Duodenal mucosa (tissue), 2 donors: ENCODE measurements around the gene MARCHF3.

Experiments
- H3K27ac ChIP-seq: one replicate; pipeline ENCODE4 v1.7.0; 2013; ENCODE audit warnings: low read depth, low read length
- H3K27me3 ChIP-seq, 2 donors: one replicate each; pipeline ENCODE4 v1.7.0; 2013; ENCODE audit warnings: low read length in 2 of 2, control low read depth in 1 of 2; ENCODE audit not compliant: insufficient read depth in 2 of 2, control insufficient read depth in 1 of 2
- H3K36me3 ChIP-seq, 2 donors: one replicate each; pipeline ENCODE4 v1.7.0; 2013; ENCODE audit warnings: low read length in 2 of 2, control low read depth in 1 of 2; ENCODE audit not compliant: insufficient read depth in 2 of 2, control insufficient read depth in 1 of 2
- H3K4me1 ChIP-seq, 2 donors: one replicate each; pipeline ENCODE4 v1.7.0; 2013; ENCODE audit warnings: low read length in 2 of 2, control low read depth in 1 of 2; ENCODE audit not compliant: insufficient read depth in 2 of 2, control insufficient read depth in 1 of 2
- H3K4me3 ChIP-seq, 2 donors: one replicate each; pipeline ENCODE4 v1.7.0; 2013; ENCODE audit warnings: low read length in 2 of 2, low read depth in 1 of 2
- H3K9ac ChIP-seq, 2 donors: one replicate each; pipeline ENCODE4 v1.7.0; 2013; ENCODE audit warnings: low read length in 2 of 2, low read depth in 1 of 2
- H3K9me3 ChIP-seq, 2 donors: one replicate each; pipeline ENCODE4 v1.7.0; 2013; ENCODE audit warnings: low read length in 2 of 2, control low read depth in 1 of 2; ENCODE audit not compliant: control insufficient read depth in 1 of 2

Gene MARCHF3

DNA sequence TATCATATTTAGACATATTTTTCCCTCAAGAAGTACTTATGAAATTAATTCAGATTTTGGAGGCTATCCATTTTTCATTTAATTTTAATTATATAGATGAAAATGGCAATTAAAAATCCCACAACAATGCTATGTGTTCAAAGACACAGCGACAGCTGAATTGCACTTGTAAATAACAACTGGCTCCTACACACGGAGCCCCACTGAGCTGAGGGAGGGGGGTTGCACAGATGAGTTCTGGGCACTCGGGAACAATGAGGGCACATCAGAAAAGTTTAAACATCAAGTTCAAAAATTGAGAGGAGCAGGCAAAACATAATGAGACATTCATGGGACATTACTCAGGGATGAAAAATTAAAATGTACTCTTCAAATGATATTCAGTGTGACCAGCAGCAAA lies 104.9 kb downstream of the MARCHF3 start:
- H3K4me1 ChIP-seq: no peaks in the 10 kb centered on the region
- H3K27ac ChIP-seq: no peak overlapping the region
- H3K9me3 ChIP-seq: no peaks in the 10 kb centered on the region
- no peak overlapping the region for H3K4me3 ChIP-seq
- H3K9ac ChIP-seq: no peak overlapping the region
- H3K36me3 ChIP-seq: no peaks in the 10 kb centered on the region
- no peaks in the 10 kb centered on the region for H3K27me3 ChIP-seq

GRCh38 chr5:126924331-126925033 lies 105.9 kb downstream of the MARCHF3 start:
- Histone ChIP-seq H3K27me3 (no peaks in the 10 kb centered on the region), H3K36me3 (no peaks in the 10 kb centered on the region), H3K4me3 (no peak overlapping the region), H3K9ac (no peak overlapping the region), H3K27ac (no peak overlapping the region), H3K9me3 (no peaks in the 10 kb centered on the region), H3K4me1 (no peaks in the 10 kb centered on the region)

DNA sequence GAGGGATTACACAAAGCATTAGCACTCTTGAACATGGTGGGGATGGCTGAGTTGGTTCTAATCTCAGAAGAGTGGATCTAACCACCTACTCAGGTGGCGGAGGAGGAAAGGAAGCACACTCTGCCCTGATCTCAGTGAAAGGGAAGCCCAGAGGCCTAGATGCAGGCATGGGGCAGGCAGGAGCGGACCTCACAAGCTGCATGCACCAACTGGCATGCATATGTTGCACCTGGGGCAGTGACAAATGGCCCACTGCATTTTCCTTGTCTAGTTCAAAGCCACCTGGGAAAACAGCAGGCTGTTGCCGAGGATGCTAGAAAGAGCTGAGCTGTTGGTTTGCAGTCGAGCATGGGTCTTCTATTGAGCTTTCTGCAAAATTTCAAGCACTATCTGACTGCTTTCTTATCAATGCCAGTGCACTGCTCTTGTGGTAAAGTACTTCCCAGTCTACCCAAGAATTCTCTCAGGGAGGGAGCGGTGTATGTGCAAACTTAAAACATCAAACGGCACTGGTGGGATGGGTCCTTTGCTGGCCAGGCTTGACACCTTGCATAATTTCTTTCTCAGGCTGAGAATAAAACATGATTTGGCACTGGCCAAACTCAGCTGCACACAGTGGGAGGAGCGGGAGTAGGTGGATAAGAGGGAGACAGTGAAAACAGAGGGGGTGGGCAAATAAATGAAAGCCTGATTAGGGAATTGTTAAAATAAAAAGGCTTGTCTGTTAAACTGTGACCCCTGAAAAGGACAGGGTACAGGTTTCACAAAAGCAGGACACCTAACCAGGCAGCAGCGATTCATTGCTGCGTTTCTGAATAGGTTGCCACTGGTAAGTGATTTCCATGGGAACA lies 108.9 kb downstream of the MARCHF3 start:
- Histone ChIP-seq H3K9ac (no peak overlapping the region), H3K9me3 (no peaks in the 10 kb centered on the region), H3K27me3 (no peaks in the 10 kb centered on the region), H3K4me1 (no peaks in the 10 kb centered on the region), H3K27ac (no peak overlapping the region), H3K4me3 (no peak overlapping the region), H3K36me3 (peaks cover 0 to 3% of the 10 kb centered on the region in 2 donors)

DNA sequence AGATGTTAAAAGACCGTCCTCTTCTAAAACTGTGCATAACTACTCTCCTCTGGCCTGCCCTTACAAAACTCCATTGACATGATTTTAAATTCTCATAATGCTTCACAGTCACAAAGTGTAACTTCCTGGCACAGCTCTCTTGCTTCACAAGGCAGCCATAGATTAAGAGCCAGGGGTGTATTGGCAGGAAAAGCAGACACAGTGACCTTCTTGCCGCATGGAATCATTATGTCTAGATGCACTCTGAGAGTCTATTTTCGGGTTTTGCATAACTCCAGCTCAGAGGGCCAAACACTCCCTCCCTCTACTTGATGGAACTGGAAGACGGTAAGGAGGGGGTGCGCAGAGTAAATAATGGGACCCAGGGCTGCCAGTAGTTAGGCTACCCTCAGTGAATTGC lies 110.1 kb downstream of the MARCHF3 start:
- Histone ChIP-seq H3K4me1 (no peaks in the 10 kb centered on the region), H3K9me3 (no peaks in the 10 kb centered on the region), H3K36me3 (peaks cover 0 to 3% of the 10 kb centered on the region in 2 donors), H3K27me3 (no peaks in the 10 kb centered on the region), H3K9ac (no peak overlapping the region), H3K27ac (no peak overlapping the region), H3K4me3 (no peak overlapping the region)

GRCh38 chr5:126919566-126919965 lies 110.8 kb downstream of the MARCHF3 start:
- H3K9ac ChIP-seq: no peak overlapping the region
- H3K9me3 ChIP-seq: no peaks in the 10 kb centered on the region
- no peak overlapping the region for H3K27ac ChIP-seq
- no peak overlapping the region for H3K4me3 ChIP-seq
- H3K4me1 ChIP-seq: no peaks in the 10 kb centered on the region
- peaks cover 0 to 6% of the 10 kb centered on the region in 2 donors for H3K36me3 ChIP-seq
- no peaks in the 10 kb centered on the region for H3K27me3 ChIP-seq

DNA sequence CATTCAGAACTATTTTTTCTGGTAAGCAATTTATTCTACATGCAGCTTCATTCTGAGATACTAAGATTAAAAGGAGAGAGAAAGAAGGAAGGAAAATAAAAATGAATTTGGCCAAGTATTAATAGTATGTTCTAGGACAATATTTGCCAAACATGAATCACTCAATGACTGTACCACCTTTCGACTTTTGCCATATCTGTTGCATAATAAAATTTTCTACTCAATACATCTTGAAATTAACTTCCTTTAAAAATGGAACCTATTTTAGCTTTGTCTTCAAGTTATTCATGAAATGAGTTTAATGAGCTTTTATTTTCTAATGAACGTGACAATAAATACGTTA lies 111.8 kb downstream of the MARCHF3 start:
- no peak overlapping the region for H3K4me3 ChIP-seq
- peaks cover 0 to 6% of the 10 kb centered on the region in 2 donors for H3K36me3 ChIP-seq
- no peaks in the 10 kb centered on the region for H3K9me3 ChIP-seq
- H3K4me1 ChIP-seq: no peaks in the 10 kb centered on the region
- H3K27me3 ChIP-seq: no peaks in the 10 kb centered on the region
- H3K9ac ChIP-seq: no peak overlapping the region
- no peak overlapping the region for H3K27ac ChIP-seq

DNA sequence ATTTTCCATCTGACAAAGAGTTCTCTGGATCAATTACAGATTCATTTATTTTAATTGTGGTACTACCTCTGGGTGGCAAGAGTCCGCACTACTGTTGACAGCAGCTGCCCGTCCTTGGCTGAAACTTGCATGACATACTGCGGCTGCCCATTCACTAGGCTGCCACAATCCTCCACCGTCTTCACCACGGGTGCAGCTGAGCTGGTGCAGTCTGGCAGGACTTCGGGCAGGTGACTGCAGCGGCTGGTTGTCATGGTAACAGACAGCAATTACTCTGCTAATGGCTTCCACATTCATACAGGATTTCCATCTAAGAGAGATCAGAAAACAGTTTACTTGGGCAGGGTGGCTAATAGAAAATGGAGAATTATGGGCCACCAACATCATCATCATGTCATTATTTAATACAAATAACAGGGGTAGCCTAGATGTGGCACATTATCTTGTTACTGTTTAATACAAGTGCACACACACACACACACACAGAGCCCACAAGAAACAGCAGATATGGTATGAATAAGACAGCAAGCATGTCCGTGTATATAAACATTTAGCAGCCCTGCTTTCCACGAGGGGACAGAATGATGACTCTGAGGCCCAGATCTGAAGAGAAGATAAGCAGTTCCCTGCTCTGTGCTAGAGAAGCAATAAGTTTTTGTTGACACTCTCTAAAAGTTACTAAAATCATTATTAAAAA lies 112.3 kb downstream of the MARCHF3 start:
- Histone ChIP-seq H3K9ac (no peak overlapping the region), H3K9me3 (no peaks in the 10 kb centered on the region), H3K4me3 (no peak overlapping the region), H3K36me3 (peaks cover 0 to 6% of the 10 kb centered on the region in 2 donors), H3K4me1 (no peaks in the 10 kb centered on the region), H3K27ac (no peak overlapping the region), H3K27me3 (no peaks in the 10 kb centered on the region)

GRCh38 chr5:126915496-126915895 lies 114.9 kb downstream of the MARCHF3 start:
- Histone ChIP-seq H3K9ac (no peak overlapping the region), H3K36me3 (peaks cover 0 to 6% of the 10 kb centered on the region in 2 donors), H3K27me3 (no peaks in the 10 kb centered on the region), H3K9me3 (no peaks in the 10 kb centered on the region), H3K4me1 (no peaks in the 10 kb centered on the region), H3K4me3 (no peak overlapping the region), H3K27ac (no peak overlapping the region)

DNA sequence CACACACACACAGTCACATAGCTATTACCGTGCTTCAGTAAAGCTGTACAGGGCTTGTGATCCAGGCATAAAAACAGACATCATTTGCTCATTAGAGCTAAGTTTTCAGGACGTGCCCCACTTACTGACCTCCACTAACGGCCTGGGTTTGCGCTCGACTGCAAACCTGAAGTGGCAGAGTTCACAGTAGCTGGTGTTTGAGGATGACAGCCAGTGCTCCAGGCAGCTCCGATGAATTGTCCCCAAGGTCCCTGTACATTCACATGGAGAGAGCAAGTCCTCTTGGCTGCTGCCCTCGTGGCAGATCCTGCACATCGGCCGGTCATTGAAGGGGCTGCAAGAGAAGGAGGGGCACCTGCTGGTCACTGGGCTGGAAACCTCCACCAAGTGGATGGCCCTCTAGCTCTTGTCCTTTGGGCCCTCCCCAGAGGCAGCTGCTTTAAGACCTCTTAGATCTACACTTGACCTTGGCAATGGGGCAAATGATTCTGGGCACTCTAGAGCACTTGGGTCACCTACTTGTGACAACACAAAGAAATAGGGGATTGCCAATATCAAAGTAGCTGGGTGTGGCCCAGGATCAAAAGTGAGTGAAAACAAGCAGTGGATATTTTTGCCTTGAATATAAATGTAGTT lies 115.4 kb downstream of the MARCHF3 start:
- no peak overlapping the region for H3K4me3 ChIP-seq
- H3K9ac ChIP-seq: no peak overlapping the region
- H3K36me3 ChIP-seq: peaks cover 0 to 8% of the 10 kb centered on the region in 2 donors
- no peak overlapping the region for H3K27ac ChIP-seq
- H3K4me1 ChIP-seq: no peaks in the 10 kb centered on the region
- H3K27me3 ChIP-seq: no peaks in the 10 kb centered on the region
- H3K9me3 ChIP-seq: no peaks in the 10 kb centered on the region
